Non-pigmented ciliary epithelial cell (primary cell): ENCODE measurements around the gene USP32.

Experiments
- DNase-seq: peaks from one replicate; pipeline ENCODE4 v3.0.0-alpha.2; 2010; ENCODE audit warnings: low read depth

USP32 gene

DNA sequence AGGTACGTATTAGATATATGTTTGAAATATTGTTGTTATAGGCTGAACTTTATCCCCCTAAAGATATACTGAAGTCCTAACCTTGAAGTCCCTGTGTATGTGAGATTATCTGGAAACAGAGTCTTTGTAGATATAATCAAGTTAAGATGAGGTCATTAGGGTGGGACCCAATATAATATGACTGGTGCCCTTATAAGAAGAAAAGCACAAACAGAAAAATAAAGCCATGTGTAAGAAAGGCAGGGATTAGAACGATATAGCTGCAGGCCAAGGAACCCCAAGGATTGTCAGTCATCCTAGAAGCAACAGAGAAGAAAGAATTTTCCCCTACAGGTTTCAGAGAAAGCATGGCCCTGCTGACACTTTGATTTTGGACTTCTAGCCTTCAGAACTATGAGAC lies 95.8 kb downstream of the USP32 start:
- no peak for DNase-seq

DNA sequence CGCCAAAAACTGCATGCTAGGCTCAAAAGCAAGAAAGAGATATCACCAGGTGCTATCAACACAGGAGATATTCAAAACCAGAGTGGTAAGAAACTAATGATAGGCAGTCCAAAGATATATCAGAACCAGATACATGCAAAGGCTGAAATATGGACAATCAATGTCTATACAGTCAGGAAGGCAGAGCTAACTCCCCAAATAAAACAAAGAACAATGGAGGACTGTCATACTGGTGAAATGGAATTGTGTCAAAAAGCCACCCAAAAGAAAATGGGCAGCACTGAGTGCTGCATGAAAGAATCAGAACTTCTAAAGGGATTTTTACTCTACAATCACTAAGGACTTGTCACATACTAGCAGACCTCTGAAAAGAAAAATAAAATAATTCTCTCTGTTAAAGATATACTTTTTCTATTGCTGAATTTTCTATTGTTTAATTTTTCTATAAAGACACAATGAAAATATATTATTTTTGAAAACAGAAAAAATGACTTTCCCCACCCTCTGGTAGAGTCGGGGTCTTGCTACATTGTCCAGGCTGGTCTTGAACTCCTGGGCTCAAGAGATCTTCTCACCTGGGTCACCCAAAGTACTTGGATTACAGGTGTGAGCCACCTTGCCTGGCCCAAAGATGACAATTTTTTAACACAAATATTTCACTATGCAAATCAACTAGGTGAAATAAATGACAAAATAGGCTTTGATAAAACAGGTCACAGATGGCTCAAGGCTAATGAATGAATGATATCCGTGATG lies 98.2 kb downstream of the USP32 start:
- DNase-seq, result no peak

GRCh38 chr17:60292697-60293096 lies 99.2 kb downstream of the USP32 start:
- DNase-seq, result no peak

GRCh38 chr17:60284709-60285108 lies 107.2 kb downstream of the USP32 start:
- no peak for DNase-seq

GRCh38 chr17:60283816-60284215 lies 108.1 kb downstream of the USP32 start:
- DNase-seq, result no peak

- DNase-seq, result no peak
Measured at GRCh38 chr17:60280673-60281072, 111.3 kb downstream of the USP32 start.

- DNase-seq, result no peak
Measured at GRCh38 chr17:60278237-60278636, 113.7 kb downstream of the USP32 start.

DNA sequence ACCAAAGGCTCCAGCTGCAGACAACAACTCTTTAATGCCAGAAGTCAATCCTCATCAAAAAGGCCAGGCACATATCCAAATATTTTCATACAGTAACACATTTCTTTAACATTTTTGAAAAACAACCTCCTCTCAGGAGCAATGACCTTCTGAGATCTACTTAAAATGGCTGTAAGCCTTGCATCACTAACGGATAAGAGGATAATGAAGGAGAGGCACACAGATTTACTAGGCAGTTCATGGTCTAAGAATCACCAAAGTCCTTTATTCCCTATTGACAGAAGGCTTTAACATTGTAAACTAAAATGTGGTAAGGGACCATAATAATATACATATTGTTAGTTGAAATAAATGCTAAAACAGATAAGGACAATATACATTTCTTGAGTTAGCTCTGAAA lies 114.7 kb downstream of the USP32 start:
- no peak for DNase-seq

DNA sequence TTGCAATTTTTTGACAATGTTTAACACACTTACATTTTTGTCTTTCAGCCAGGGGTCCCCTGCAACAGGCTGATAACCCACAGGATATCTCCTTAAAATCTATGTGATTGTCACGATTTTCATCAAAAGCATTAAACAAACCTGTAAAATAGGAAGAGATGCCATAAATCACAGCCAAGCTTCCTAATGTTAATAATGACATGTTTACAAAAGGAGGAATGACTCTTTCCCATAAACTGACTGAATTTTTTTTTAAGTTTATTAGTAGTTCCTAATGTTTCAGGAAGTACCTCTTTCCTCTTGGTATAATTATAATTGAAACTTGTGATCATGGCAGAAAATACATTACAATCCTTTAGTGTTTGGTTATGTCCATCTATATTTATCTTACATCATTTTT lies 122.5 kb downstream of the USP32 start:
- DNase-seq, result no peak

- DNase-seq, result no peak
Measured at GRCh38 chr17:60260540-60260939, 131.4 kb downstream of the USP32 start.

DNA sequence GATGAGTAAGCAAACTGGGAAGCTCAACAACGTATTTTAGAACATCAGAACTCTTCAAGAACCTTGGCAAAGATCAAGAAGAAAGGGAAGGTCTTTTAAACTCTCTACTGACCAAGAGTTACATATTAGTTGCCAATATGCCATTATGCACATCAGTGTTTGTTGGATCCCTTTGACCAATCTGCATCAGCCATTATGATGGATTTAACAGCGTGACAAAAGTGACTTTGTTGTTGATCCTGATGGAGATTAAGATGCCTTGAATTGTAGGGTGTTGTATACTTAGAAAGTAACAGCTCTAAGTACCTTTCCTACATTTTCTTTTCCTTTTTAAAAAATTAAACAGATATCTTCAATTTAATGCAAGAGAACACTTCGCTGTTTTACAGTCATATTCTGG lies 133.6 kb downstream of the USP32 start:
- DNase-seq, result no peak

- DNase-seq, result no peak
Measured at GRCh38 chr17:60256174-60256573, 135.8 kb downstream of the USP32 start.

DNA sequence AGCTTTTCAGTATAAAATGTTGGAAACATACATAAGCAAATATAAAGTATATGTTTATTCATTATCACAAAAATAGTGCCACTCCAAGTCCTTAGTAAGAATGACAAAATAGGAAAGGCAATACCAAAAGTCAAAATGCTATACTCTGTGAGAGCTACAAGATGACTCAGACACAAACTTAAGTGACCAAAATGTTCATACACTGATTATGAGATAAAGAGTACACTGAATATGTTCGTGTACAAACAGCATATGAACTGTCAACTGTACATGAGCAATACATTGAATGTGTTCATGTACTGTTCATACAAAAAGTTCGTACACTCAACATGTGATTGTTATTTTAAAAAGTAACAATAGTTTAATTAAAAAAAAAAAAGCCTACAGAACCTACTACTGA lies 138.9 kb downstream of the USP32 start:
- no peak for DNase-seq

DNA sequence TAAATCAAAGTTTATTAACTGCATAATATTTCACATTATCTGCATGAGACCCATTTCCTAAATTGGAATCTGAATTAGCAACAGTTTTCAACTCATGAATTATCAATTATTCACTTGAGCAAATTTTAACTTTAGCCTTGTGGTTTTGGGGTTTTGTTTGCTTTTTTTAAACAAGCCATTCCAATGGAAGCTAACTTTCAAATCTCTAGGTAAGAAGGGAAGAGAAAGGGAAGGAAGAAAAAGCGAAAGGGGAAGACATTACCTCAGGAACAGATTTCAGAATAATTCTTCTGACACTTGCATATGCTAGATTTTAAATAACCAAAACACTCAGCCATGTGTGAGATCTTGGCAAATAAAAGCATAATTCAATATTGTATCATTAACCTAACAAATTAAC lies 139.5 kb downstream of the USP32 start:
- DNase-seq, result no peak

- no peak for DNase-seq
Measured at GRCh38 chr17:60249290-60249826, 142.6 kb downstream of the USP32 start.

GRCh38 chr17:60248618-60249289 lies 143.2 kb downstream of the USP32 start:
- DNase-seq, result no peak

GRCh38 chr17:60247836-60248461 lies 144.0 kb downstream of the USP32 start:
- no peak for DNase-seq

GRCh38 chr17:60244656-60245055 lies 147.3 kb downstream of the USP32 start:
- DNase-seq, result no peak

- no peak for DNase-seq
Measured at GRCh38 chr17:60240290-60240689, 151.6 kb downstream of the USP32 start.

- no peak for DNase-seq
Measured at GRCh38 chr17:60231691-60232090, 160.2 kb downstream of the USP32 start.

DNA sequence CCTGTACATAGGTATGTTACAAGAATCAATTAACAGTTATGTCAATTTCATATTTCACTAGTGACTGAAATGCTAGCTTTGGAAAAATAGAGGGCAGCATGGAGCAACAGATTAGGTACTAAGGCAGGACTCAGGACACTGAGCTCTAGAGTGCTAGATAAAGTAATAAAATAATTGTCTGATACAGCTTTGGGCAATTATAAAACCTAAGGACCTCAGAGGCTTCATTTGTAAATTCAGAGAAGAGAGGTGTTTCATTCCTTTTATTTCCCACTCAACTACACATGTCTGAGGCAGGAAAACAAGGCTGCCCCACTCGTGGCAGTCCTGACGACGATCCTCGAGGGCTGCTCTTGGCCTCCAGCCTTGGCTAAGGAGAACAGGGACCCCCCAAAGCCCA lies 160.7 kb downstream of the USP32 start:
- DNase-seq, result no peak

DNA sequence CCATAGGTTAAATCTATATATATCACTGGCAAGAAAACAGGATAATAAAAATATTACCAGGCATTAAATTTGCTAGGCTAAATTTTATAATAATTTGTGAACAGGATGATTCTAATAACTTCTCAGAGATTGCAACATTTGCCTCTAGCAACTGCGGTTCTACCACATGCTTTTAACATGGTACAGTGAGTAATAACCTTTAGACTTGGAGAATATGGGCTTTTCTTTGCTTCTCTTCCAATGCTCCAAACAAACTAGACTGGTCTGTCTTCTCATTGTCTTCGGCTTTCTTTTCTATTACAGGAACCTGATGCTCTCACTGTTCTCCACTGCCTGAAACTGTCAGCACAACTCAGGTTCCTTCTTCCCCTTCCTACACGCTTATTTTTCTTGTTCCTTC lies 161.6 kb downstream of the USP32 start:
- DNase-seq, result no peak

DNA sequence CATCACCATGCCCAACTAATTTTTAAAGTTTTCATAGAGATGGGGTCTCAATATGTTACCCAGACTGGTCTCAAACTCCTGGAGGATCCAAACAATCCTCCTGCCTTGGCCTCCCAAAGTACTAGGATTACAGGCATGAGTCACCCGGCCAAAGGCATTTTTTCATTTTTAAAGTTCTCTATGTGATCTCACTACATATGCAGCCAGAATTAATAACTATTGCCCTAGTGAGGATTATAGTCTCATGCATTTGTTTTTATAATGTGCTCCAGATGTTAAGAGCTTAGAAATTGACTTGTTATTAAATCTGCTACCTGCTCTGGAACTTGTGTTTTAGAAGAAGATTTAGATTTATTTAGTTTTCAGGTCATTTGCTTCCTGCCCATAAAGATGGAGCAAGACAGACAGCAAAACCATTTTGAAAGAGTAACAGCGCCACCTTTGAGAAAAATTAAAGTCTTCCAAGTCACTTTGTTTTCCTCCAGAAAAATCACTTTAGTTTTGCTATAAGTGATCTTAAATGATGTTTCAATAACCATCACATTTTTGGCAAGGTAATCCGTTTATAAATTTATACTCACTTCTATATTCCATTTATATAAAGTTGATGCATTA lies 162.6 kb downstream of the USP32 start:
- DNase-seq, result no peak
